Measurements from ENCODE around the gene GALNT2. TPM values are rescaled to one million over a fixed set of nuclear protein-coding genes. Genes with fewer than 3 reads are reported as not detected.

GALNT2 gene
- polyA plus RNA-seq, 4 donors: 10.8 to 43.9 (median 23.3) TPM

GRCh38 chr1:230150615-230151014, 83.6 kb downstream of the GALNT2 start:
- Histone ChIP-seq H3K27me3 (ENCODE audit: control insufficient read depth in 3 of 3, insufficient read depth in 3 of 3, low read length in 3 of 3) (no peaks in the 10 kb centered on the region), H3K36me3 (ENCODE audit: control insufficient read depth in 3 of 3, insufficient read depth in 2 of 3, low read depth in 1 of 3, low read length in 3 of 3) (peaks cover 0 to 8% (median 0%) of the 10 kb centered on the region in 3 donors), H3K4me1 (ENCODE audit: control insufficient read depth in 3 of 3, insufficient read depth in 2 of 3, low read depth in 1 of 3, low read length in 2 of 3) (peaks cover 0 to 35% (median 9%) of the 10 kb centered on the region in 3 donors), H3K9me3 (ENCODE audit: control insufficient read depth in 2 of 2, insufficient read depth in 1 of 2, low read depth in 1 of 2, low read length in 1 of 2) (no peaks in the 10 kb centered on the region), H3K4me3 (ENCODE audit: low read depth in 1 of 3, low read length in 3 of 3) (no peak overlapping the region), H3K27ac (ENCODE audit: low read depth in 1 of 3, low read length in 2 of 3) (peak overlapping the region in 1 of 3 donors; percentile 73)
- WGBS, 3 donors: 72 to 91% (median 91%) methylated on average over 7 of the region's 7 CpGs
- FAIRE-seq: no peak
- no peak for DNase-seq

GRCh38 chr1:230151924-230152468, 85.0 kb downstream of the GALNT2 start:
- H3K27me3 ChIP-seq (ENCODE audit: control insufficient read depth in 3 of 3, insufficient read depth in 3 of 3, low read length in 3 of 3): no peaks in the 10 kb centered on the region
- H3K4me3 ChIP-seq (ENCODE audit: low read depth in 1 of 3, low read length in 3 of 3): no peak overlapping the region
- H3K36me3 ChIP-seq (ENCODE audit: control insufficient read depth in 3 of 3, insufficient read depth in 2 of 3, low read depth in 1 of 3, low read length in 3 of 3): peaks cover 0 to 8% (median 0%) of the 10 kb centered on the region in 3 donors
- no peak overlapping the region for H3K27ac ChIP-seq (ENCODE audit: low read depth in 1 of 3, low read length in 2 of 3)
- H3K9me3 ChIP-seq (ENCODE audit: control insufficient read depth in 2 of 2, insufficient read depth in 1 of 2, low read depth in 1 of 2, low read length in 1 of 2): peaks cover 0 to under 1% of the 10 kb centered on the region in 2 donors
- 86 to 92% (median 90%) methylated on average over 7 of the region's 7 CpGs for WGBS, 3 donors
- peaks cover 0 to 34% (median 5%) of the 10 kb centered on the region in 3 donors for H3K4me1 ChIP-seq (ENCODE audit: control insufficient read depth in 3 of 3, insufficient read depth in 2 of 3, low read depth in 1 of 3, low read length in 2 of 3)
- DNase-seq (no peak), FAIRE-seq (no peak)

GRCh38 chr1:230152999-230153398, 86.0 kb downstream of the GALNT2 start:
- DNase-seq (no peak), FAIRE-seq (no peak)
- H3K4me3 ChIP-seq (ENCODE audit: low read depth in 1 of 3, low read length in 3 of 3): no peak overlapping the region
- H3K4me1 ChIP-seq (ENCODE audit: control insufficient read depth in 3 of 3, insufficient read depth in 2 of 3, low read depth in 1 of 3, low read length in 2 of 3): peaks cover 1 to 36% (median 5%) of the 10 kb centered on the region in 3 donors
- H3K9me3 ChIP-seq (ENCODE audit: control insufficient read depth in 2 of 2, insufficient read depth in 1 of 2, low read depth in 1 of 2, low read length in 1 of 2): peaks cover 0 to 6% of the 10 kb centered on the region in 2 donors
- 83 to 93% (median 89%) methylated on average over 6 of the region's 6 CpGs for WGBS, 3 donors
- H3K36me3 ChIP-seq (ENCODE audit: control insufficient read depth in 3 of 3, insufficient read depth in 2 of 3, low read depth in 1 of 3, low read length in 3 of 3): peaks cover 0 to 8% (median 0%) of the 10 kb centered on the region in 3 donors
- H3K27me3 ChIP-seq (ENCODE audit: control insufficient read depth in 3 of 3, insufficient read depth in 3 of 3, low read length in 3 of 3): no peaks in the 10 kb centered on the region
- peak overlapping the region in 1 of 3 donors; percentile 78 for H3K27ac ChIP-seq (ENCODE audit: low read depth in 1 of 3, low read length in 2 of 3)

- Histone ChIP-seq H3K27ac (ENCODE audit: low read depth in 1 of 3, low read length in 2 of 3) (peak overlapping the region in 2 of 3 donors; percentile 59 to 78), H3K27me3 (ENCODE audit: control insufficient read depth in 3 of 3, insufficient read depth in 3 of 3, low read length in 3 of 3) (no peaks in the 10 kb centered on the region), H3K36me3 (ENCODE audit: control insufficient read depth in 3 of 3, insufficient read depth in 2 of 3, low read depth in 1 of 3, low read length in 3 of 3) (peaks cover 0 to 8% (median 0%) of the 10 kb centered on the region in 3 donors), H3K4me3 (ENCODE audit: low read depth in 1 of 3, low read length in 3 of 3) (no peak overlapping the region), H3K4me1 (ENCODE audit: control insufficient read depth in 3 of 3, insufficient read depth in 2 of 3, low read depth in 1 of 3, low read length in 2 of 3) (peaks cover 5 to 43% (median 9%) of the 10 kb centered on the region in 3 donors), H3K9me3 (ENCODE audit: control insufficient read depth in 2 of 2, insufficient read depth in 1 of 2, low read depth in 1 of 2, low read length in 1 of 2) (peaks cover 0 to 6% of the 10 kb centered on the region in 2 donors)
- DNase-seq (peak in 1 of 2 donors; percentile 80), FAIRE-seq (no peak)
- 73 to 88% (median 76%) methylated on average over 11 of the region's 11 CpGs for WGBS, 3 donors
Observed at GRCh38 chr1:230153641-230154296, 86.7 kb downstream of the GALNT2 start.

GRCh38 chr1:230155021-230155420, 88.0 kb downstream of the GALNT2 start:
- DNase-seq (no peak), FAIRE-seq (no peak)
- Histone ChIP-seq H3K4me1 (ENCODE audit: control insufficient read depth in 3 of 3, insufficient read depth in 2 of 3, low read depth in 1 of 3, low read length in 2 of 3) (peaks cover 12 to 55% (median 12%) of the 10 kb centered on the region in 3 donors), H3K36me3 (ENCODE audit: control insufficient read depth in 3 of 3, insufficient read depth in 2 of 3, low read depth in 1 of 3, low read length in 3 of 3) (peaks cover 0 to 8% (median 0%) of the 10 kb centered on the region in 3 donors), H3K9me3 (ENCODE audit: control insufficient read depth in 2 of 2, insufficient read depth in 1 of 2, low read depth in 1 of 2, low read length in 1 of 2) (peaks cover 0 to 6% of the 10 kb centered on the region in 2 donors), H3K27me3 (ENCODE audit: control insufficient read depth in 3 of 3, insufficient read depth in 3 of 3, low read length in 3 of 3) (no peaks in the 10 kb centered on the region), H3K27ac (ENCODE audit: low read depth in 1 of 3, low read length in 2 of 3) (no peak overlapping the region), H3K4me3 (ENCODE audit: low read depth in 1 of 3, low read length in 3 of 3) (no peak overlapping the region)
- 87 to 93% (median 92%) methylated on average over 19 of the region's 19 CpGs for WGBS, 3 donors

- Histone ChIP-seq H3K27me3 (ENCODE audit: control insufficient read depth in 3 of 3, insufficient read depth in 3 of 3, low read length in 3 of 3) (no peaks in the 10 kb centered on the region), H3K4me3 (ENCODE audit: low read depth in 1 of 3, low read length in 3 of 3) (no peak overlapping the region), H3K36me3 (ENCODE audit: control insufficient read depth in 3 of 3, insufficient read depth in 2 of 3, low read depth in 1 of 3, low read length in 3 of 3) (peaks cover 0 to 4% (median 0%) of the 10 kb centered on the region in 3 donors), H3K9me3 (ENCODE audit: control insufficient read depth in 2 of 2, insufficient read depth in 1 of 2, low read depth in 1 of 2, low read length in 1 of 2) (peaks cover 0 to 6% of the 10 kb centered on the region in 2 donors), H3K27ac (ENCODE audit: low read depth in 1 of 3, low read length in 2 of 3) (no peak overlapping the region), H3K4me1 (ENCODE audit: control insufficient read depth in 3 of 3, insufficient read depth in 2 of 3, low read depth in 1 of 3, low read length in 2 of 3) (peaks cover 14 to 64% (median 14%) of the 10 kb centered on the region in 3 donors)
- WGBS, 3 donors: 89 to 93% (median 92%) methylated on average over 4 of the region's 5 CpGs
- FAIRE-seq (no peak), DNase-seq (no peak)
Observed at GRCh38 chr1:230156068-230156467, 89.0 kb downstream of the GALNT2 start.

GRCh38 chr1:230156536-230156935, 89.5 kb downstream of the GALNT2 start:
- H3K27me3 ChIP-seq (ENCODE audit: control insufficient read depth in 3 of 3, insufficient read depth in 3 of 3, low read length in 3 of 3): no peaks in the 10 kb centered on the region
- WGBS, 3 donors: 83 to 90% (median 89%) methylated on average over 4 of the region's 4 CpGs
- peaks cover 0 to 6% of the 10 kb centered on the region in 2 donors for H3K9me3 ChIP-seq (ENCODE audit: control insufficient read depth in 2 of 2, insufficient read depth in 1 of 2, low read depth in 1 of 2, low read length in 1 of 2)
- no peaks in the 10 kb centered on the region for H3K36me3 ChIP-seq (ENCODE audit: control insufficient read depth in 3 of 3, insufficient read depth in 2 of 3, low read depth in 1 of 3, low read length in 3 of 3)
- no peak for DNase-seq
- no peak overlapping the region for H3K4me3 ChIP-seq (ENCODE audit: low read depth in 1 of 3, low read length in 3 of 3)
- FAIRE-seq: no peak
- peaks cover 15 to 68% (median 15%) of the 10 kb centered on the region in 3 donors for H3K4me1 ChIP-seq (ENCODE audit: control insufficient read depth in 3 of 3, insufficient read depth in 2 of 3, low read depth in 1 of 3, low read length in 2 of 3)
- no peak overlapping the region for H3K27ac ChIP-seq (ENCODE audit: low read depth in 1 of 3, low read length in 2 of 3)

GRCh38 chr1:230157420-230158390, 90.7 kb downstream of the GALNT2 start:
- Histone ChIP-seq H3K4me3 (ENCODE audit: low read depth in 1 of 3, low read length in 3 of 3) (no peak overlapping the region), H3K36me3 (ENCODE audit: control insufficient read depth in 3 of 3, insufficient read depth in 2 of 3, low read depth in 1 of 3, low read length in 3 of 3) (no peaks in the 10 kb centered on the region), H3K27ac (ENCODE audit: low read depth in 1 of 3, low read length in 2 of 3) (peak overlapping the region in 1 of 3 donors; percentile 69), H3K27me3 (ENCODE audit: control insufficient read depth in 3 of 3, insufficient read depth in 3 of 3, low read length in 3 of 3) (no peaks in the 10 kb centered on the region), H3K4me1 (ENCODE audit: control insufficient read depth in 3 of 3, insufficient read depth in 2 of 3, low read depth in 1 of 3, low read length in 2 of 3) (peaks cover 15 to 69% (median 15%) of the 10 kb centered on the region in 3 donors), H3K9me3 (ENCODE audit: control insufficient read depth in 2 of 2, insufficient read depth in 1 of 2, low read depth in 1 of 2, low read length in 1 of 2) (peaks cover 0 to 6% of the 10 kb centered on the region in 2 donors)
- 57 to 66% (median 62%) methylated on average over 12 of the region's 12 CpGs for WGBS, 3 donors
- DNase-seq (peak; percentile 53 to 86), FAIRE-seq (no peak)

All from small intestine (tissue), 7 donors.